OCI-LY7 (cell line): Measurements from ENCODE around the gene ROCK1.

Source experiments
- EZH2phosphoT487 ChIP-seq: fragments of 200-600 bp; sonication (generic); IDR thresholded peaks from 2 replicates; pipeline ENCODE4 v1.6.1; 2018; ENCODE audit warnings: low read depth, borderline replicate concordance, mild to moderate bottlenecking, mixed run types, antibody characterized with exemption, low read length, moderate library complexity, mixed read lengths
- TF ChIP-seq, protein P1 (sequence below): fragments of 200-600 bp; sonication (generic); conservative IDR thresholded peaks from 2 replicates; pipeline ENCODE4 v1.5.1; 2014; ENCODE audit warnings: mild to moderate bottlenecking, antibody characterized with exemption, low read length, moderate library complexity, mixed read lengths

DNA sequence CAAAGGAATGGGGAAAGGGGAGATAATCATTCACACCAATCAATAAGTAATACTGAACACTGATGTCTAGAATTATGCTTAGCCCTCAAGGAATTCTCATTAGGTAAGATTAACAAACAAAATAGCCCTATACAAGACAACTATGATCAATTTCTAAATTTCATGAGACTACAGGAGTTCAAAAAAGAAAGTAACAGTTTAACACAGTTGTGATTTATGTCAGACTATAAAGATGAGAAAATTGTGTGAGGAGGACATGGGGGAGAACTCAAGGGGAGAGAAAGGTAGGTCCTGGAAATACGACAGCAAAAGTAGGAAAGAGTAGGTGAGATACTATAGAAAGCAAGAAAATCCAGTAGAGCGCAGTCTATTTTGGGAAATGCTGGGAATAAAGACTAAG, 14.9 kb downstream of the ROCK1 start:
- no peak for TF ChIP-seq EZH2phosphoT487
- TF ChIP-seq, protein P1, sequence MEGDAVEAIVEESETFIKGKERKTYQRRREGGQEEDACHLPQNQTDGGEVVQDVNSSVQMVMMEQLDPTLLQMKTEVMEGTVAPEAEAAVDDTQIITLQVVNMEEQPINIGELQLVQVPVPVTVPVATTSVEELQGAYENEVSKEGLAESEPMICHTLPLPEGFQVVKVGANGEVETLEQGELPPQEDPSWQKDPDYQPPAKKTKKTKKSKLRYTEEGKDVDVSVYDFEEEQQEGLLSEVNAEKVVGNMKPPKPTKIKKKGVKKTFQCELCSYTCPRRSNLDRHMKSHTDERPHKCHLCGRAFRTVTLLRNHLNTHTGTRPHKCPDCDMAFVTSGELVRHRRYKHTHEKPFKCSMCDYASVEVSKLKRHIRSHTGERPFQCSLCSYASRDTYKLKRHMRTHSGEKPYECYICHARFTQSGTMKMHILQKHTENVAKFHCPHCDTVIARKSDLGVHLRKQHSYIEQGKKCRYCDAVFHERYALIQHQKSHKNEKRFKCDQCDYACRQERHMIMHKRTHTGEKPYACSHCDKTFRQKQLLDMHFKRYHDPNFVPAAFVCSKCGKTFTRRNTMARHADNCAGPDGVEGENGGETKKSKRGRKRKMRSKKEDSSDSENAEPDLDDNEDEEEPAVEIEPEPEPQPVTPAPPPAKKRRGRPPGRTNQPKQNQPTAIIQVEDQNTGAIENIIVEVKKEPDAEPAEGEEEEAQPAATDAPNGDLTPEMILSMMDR: no peak
